H1 (cell line): ENCODE data around the gene EEF1A2. TPM values are rescaled to one million over a fixed set of nuclear protein-coding genes. Genes with fewer than 3 reads are reported as not detected.

Experiments
- CTCF ChIA-PET: fragments of 300-600 bp; sonication (Branson Sonifier 250); formaldehyde crosslinking; loops from one replicate; lab custom pipeline; 2021; ENCODE audit not compliant: partially characterized antibody; lab: Charles Lee
- POLR2A ChIA-PET: fragments of 300-600 bp; sonication (Branson Sonifier 250); formaldehyde crosslinking; loops from one replicate; lab custom pipeline; 2021; ENCODE audit warnings: inconsistent platforms; ENCODE audit not compliant: partially characterized antibody; lab: Charles Lee
- DNase-seq, 2 experiments: peaks; one replicate each; pipeline versions ENCODE4 v3.0.0 to v3.0.0-alpha.2; 2010 to 2022; ENCODE audit warnings: low spot score in 2 of 2, low read depth in 1 of 2, mixed read lengths in 1 of 2
- FAIRE-seq: peaks from 2 replicates; lab custom pipeline; 2011; peaks lifted over from hg19 to GRCh38; lab: Jason Lieb, UNC
- H2AFZ ChIP-seq: 2 replicates; pipeline ENCODE4 v1.8.1; 2012; ENCODE audit warnings: low read length, inconsistent platforms
- H2AK5ac ChIP-seq: 2 replicates; pipeline ENCODE4 v1.6.1; 2013; ENCODE audit warnings: low read depth, low read length
- H2BK120ac ChIP-seq: replicated peaks from 2 replicates; pipeline ENCODE3; 2013; ENCODE audit warnings: low read depth, low read length, inconsistent platforms
- H2BK12ac ChIP-seq: 2 replicates; pipeline ENCODE4 v1.6.1; 2013; ENCODE audit warnings: low read depth, low read length
- H2BK15ac ChIP-seq: 2 replicates; pipeline ENCODE4 v1.6.1; 2013; ENCODE audit warnings: low read length
- H2BK20ac ChIP-seq: 2 replicates; pipeline ENCODE4 v1.6.1; 2013; ENCODE audit warnings: low read length
- H2BK5ac ChIP-seq: 2 replicates; pipeline ENCODE4 v1.6.1; 2013; ENCODE audit warnings: low read depth, low read length
- H3K14ac ChIP-seq: 2 replicates; pipeline ENCODE4 v1.6.1; 2013; ENCODE audit warnings: inconsistent platforms; ENCODE audit not compliant: insufficient read length
- H3K18ac ChIP-seq: 2 replicates; pipeline ENCODE4 v1.6.1; 2013; ENCODE audit warnings: low read length; ENCODE audit errors: extremely low read depth
- H3K23ac ChIP-seq: 2 replicates; pipeline ENCODE4 v1.6.1; 2013; ENCODE audit warnings: inconsistent platforms; ENCODE audit not compliant: insufficient read length
- H3K23me2 ChIP-seq: 2 replicates; pipeline ENCODE4 v1.6.1; 2013; ENCODE audit warnings: low read depth, low read length
- H3K27ac ChIP-seq: 2 replicates; pipeline ENCODE4 v1.6.1; 2011; ENCODE audit warnings: low read depth, low read length, inconsistent platforms
- H3K27me3 ChIP-seq, 4 experiments: replicated peaks in 1 of 4; 1 replicate in 1 of 4; 2 replicates in 3 of 4; pipeline versions ENCODE4 v1.6.1 to v1.8.1; 2011 to 2013; ENCODE audit warnings: low read length in 3 of 4, mild to moderate bottlenecking in 3 of 4, inconsistent platforms in 2 of 4, mixed read lengths in 2 of 4, moderate library complexity in 1 of 4; ENCODE audit not compliant: control insufficient read depth in 3 of 4, insufficient read depth in 3 of 4; ENCODE audit errors: extremely low read depth in 1 of 4
- H3K36me3 ChIP-seq, 4 experiments: 2 replicates each; pipeline versions ENCODE4 v1.6.1 to v1.8.1; 2011 to 2013; ENCODE audit warnings: mild to moderate bottlenecking in 4 of 4, low read length in 3 of 4, moderate library complexity in 2 of 4, control low read depth in 1 of 4, inconsistent platforms in 1 of 4; ENCODE audit not compliant: insufficient read depth in 4 of 4, control insufficient read depth in 2 of 4
- H3K4ac ChIP-seq: replicated peaks from 2 replicates; pipeline ENCODE3; 2013; ENCODE audit warnings: low read length, low read depth, mixed read lengths, inconsistent platforms; ENCODE audit not compliant: insufficient read length
- H3K4me1 ChIP-seq, 4 experiments: replicated peaks in 1 of 4; 1 replicate in 1 of 4; 2 replicates in 3 of 4; pipeline versions ENCODE4 v1.6.1 to v1.8.1; 2011 to 2013; ENCODE audit warnings: low read length in 3 of 4, inconsistent platforms in 2 of 4, mixed read lengths in 1 of 4; ENCODE audit not compliant: insufficient read depth in 4 of 4, control insufficient read depth in 3 of 4
- H3K4me2 ChIP-seq, 2 experiments: 2 replicates each; pipeline versions ENCODE4 v1.6.1 to v1.8.1; 2011 to 2013; ENCODE audit warnings: low read depth in 2 of 2, low read length in 2 of 2, control low read depth in 1 of 2, inconsistent platforms in 1 of 2, mild to moderate bottlenecking in 1 of 2; ENCODE audit not compliant: insufficient read depth in 1 of 2
- H3K4me3 ChIP-seq, 4 experiments: fragments of 200-600, 300-600 bp in 1 of 4; sonication (generic), shearing (Covaris generic), sonication (Bioruptor Twin) in 1 of 4; 2 replicates each; pipeline versions ENCODE4 v1.5.1 to v1.8.1; 2011 to 2016; ENCODE audit warnings: low read length in 4 of 4, low read depth in 3 of 4, control low read depth in 2 of 4, inconsistent platforms in 2 of 4, mild to moderate bottlenecking in 2 of 4, mixed read lengths in 1 of 4, moderate library complexity in 1 of 4; ENCODE audit not compliant: insufficient read depth in 2 of 4; ENCODE audit errors: extremely low read depth in 1 of 4
- H3K56ac ChIP-seq: replicated peaks from 2 replicates; pipeline ENCODE3; 2013; ENCODE audit warnings: low read depth, mild to moderate bottlenecking, mixed read lengths, low read length, inconsistent platforms; ENCODE audit not compliant: insufficient read length
- H3K79me1 ChIP-seq: 2 replicates; pipeline ENCODE4 v1.6.1; 2013; ENCODE audit warnings: low read depth, low read length, control low read depth
- H3K79me2 ChIP-seq, 2 experiments: 2 replicates each; pipeline versions ENCODE4 v1.6.1 to v1.8.1; 2012 to 2013; ENCODE audit warnings: low read length in 2 of 2, mild to moderate bottlenecking in 2 of 2, inconsistent platforms in 1 of 2; ENCODE audit not compliant: insufficient read depth in 2 of 2, control insufficient read depth in 1 of 2
- H3K9ac ChIP-seq, 4 experiments: replicated peaks in 1 of 4; 1 replicate in 1 of 4; 2 replicates in 3 of 4; pipeline versions ENCODE4 v1.6.1 to v1.8.1; 2011 to 2013; ENCODE audit warnings: low read depth in 3 of 4, low read length in 3 of 4, control low read depth in 2 of 4, mild to moderate bottlenecking in 2 of 4, moderate library complexity in 2 of 4, inconsistent platforms in 1 of 4; ENCODE audit errors: extremely low read depth in 1 of 4
- H3K9me3 ChIP-seq, 2 experiments: 2 replicates each; pipeline versions ENCODE4 v1.6.1 to v1.8.1; 2012 to 2013; ENCODE audit warnings: mild to moderate bottlenecking in 2 of 2, moderate library complexity in 2 of 2, control low read depth in 1 of 2, inconsistent platforms in 1 of 2, low read depth in 1 of 2, low read length in 1 of 2, mixed read lengths in 1 of 2; ENCODE audit not compliant: insufficient read depth in 2 of 2
- H4K20me1 ChIP-seq, 2 experiments: replicated peaks in 1 of 2; 2 replicates each; pipeline versions ENCODE3 to v1.8.1; 2011 to 2013; ENCODE audit warnings: inconsistent platforms in 2 of 2, low read length in 2 of 2, mild to moderate bottlenecking in 1 of 2; ENCODE audit not compliant: insufficient read depth in 2 of 2, control insufficient read depth in 1 of 2
- H4K5ac ChIP-seq: 2 replicates; pipeline ENCODE4 v1.6.1; 2013; ENCODE audit warnings: low read length, low read depth, mixed read lengths, inconsistent platforms; ENCODE audit not compliant: insufficient read length
- H4K8ac ChIP-seq: 2 replicates; pipeline ENCODE4 v1.8.0; 2013; ENCODE audit warnings: mild to moderate bottlenecking, moderate library complexity, low read length, inconsistent platforms; ENCODE audit not compliant: insufficient read depth; ENCODE audit errors: extremely low read depth
- H4K91ac ChIP-seq: replicated peaks from 2 replicates; pipeline ENCODE3; 2013; ENCODE audit warnings: low read length, mixed read lengths, inconsistent platforms; ENCODE audit not compliant: insufficient read length
- HDAC2 ChIP-seq, 2 experiments: fragments of 300-600 bp in 1 of 2; sonication (generic) in 1 of 2; IDR thresholded peaks; 2 replicates each; pipeline ENCODE4 v1.6.1; 2011 to 2012; ENCODE audit warnings: low read depth in 2 of 2, low read length in 2 of 2, mild to moderate bottlenecking in 2 of 2, moderate library complexity in 2 of 2, borderline replicate concordance in 1 of 2, inconsistent platforms in 1 of 2
- SP2 ChIP-seq: IDR thresholded peaks from 2 replicates; pipeline ENCODE4 v1.6.1; 2012; ENCODE audit warnings: mild to moderate bottlenecking, low read length, inconsistent platforms
- WGBS, 2 experiments: shearing (Covaris generic) in 1 of 2; methylation state at CpG; one replicate each; pipeline versions ENCODE4 v1.1.6 to v1.1.7; 2013 to 2015; ENCODE audit warnings: low lambda C conversion rate in 2 of 2, mixed read lengths in 2 of 2, inconsistent platforms in 1 of 2, low coverage in 1 of 2, missing lambda C conversion rate in 1 of 2; ENCODE audit not compliant: insufficient replicate concordance in 2 of 2, insufficient coverage in 1 of 2, insufficient read length in 1 of 2; ENCODE audit errors: extremely low coverage in 1 of 2, missing lambda C conversion rate in 1 of 2; 5-methylcytosine and 5-hydroxymethylcytosine counted together
- polyA plus RNA-seq, 7 experiments: library from polyadenylated mRNA; depleted of rRNA in 3 of 7; stranded (reverse) in 5 of 7; unstranded in 2 of 7; fragments of >200 nt in 5 of 7; fragments of 200-250 nt in 2 of 7; gene quantifications; 1 replicate in 5 of 7; 2 replicates in 1 of 7; 4 replicates in 1 of 7; pipeline versions ENCODE4 v1.2.1 to v1.2.3, GENCODE V29; 2011 to 2013; ENCODE audit warnings: missing spikeins in 2 of 7, mixed read lengths in 2 of 7
- total RNA-seq: library from RNA; stranded (reverse); fragmentation: NEBNext Ultra II Directional; extraction: Animal tissue kit (Norgen Biotek cat#: 25700); gene quantifications from 2 replicates; pipeline ENCODE4 v1.2.1, GENCODE V29; 2021

Gene EEF1A2
- total and polyA plus RNA-seq, 2 of the 8 experiments (the other 6 are each of a cell fraction or from before 2014, with no cell fraction given) = 7.4 to 25.8 TPM

GRCh38 chr20:63500902-63501817 is 2.3 kb upstream of the EEF1A2 start:
- H3K36me3 ChIP-seq = no peaks in the 10 kb centered on the region
- H3K27me3 ChIP-seq = peaks cover 11 to 41% (median 35%) of the 10 kb centered on the region in 4 experiments
- WGBS, 2 experiments = 80% methylated on average over 27 of the region's 27 CpGs; no CpG with 5 or more reads in 1 of the 2 experiments
- no peak overlapping the region for H4K91ac ChIP-seq
- H3K79me1 ChIP-seq = no peaks in the 10 kb centered on the region
- H3K4me3 ChIP-seq = no peak overlapping the region
- H2BK5ac ChIP-seq = no peak overlapping the region
- FAIRE-seq (no peak), DNase-seq (peak in 1 of 2 experiments; percentile 47)
- TF ChIP-seq SP2 = no peak
- TF ChIP-seq HDAC2 (IDR thresholded peaks at IDR 0.05; ENCODE audit: borderline replicate concordance in 1 of 2, low read depth in 2 of 2, low read length in 2 of 2) = 0 out of 4 replicates have a peak, but pooled peaks of 1 of the 2 experiments have one; percentile 41
- H3K27ac ChIP-seq = no peak overlapping the region
- no peak overlapping the region for H2BK120ac ChIP-seq
- H4K8ac ChIP-seq = no peak overlapping the region; the same call in 1 of the 2 replicates
- no peak overlapping the region for H3K14ac ChIP-seq
- H3K23ac ChIP-seq = no peak overlapping the region
- ChIA-PET POLR2A (interaction anchor here (2.0 kb wide), 1 partner anchor 21 kb away, joined by 6 read pairs; no protein-coding TSS in a partner anchor), CTCF (no interaction called here)
- 0 out of 4 replicates have a peak overlapping the region, but pooled peaks of 1 of the 2 experiments have one; percentile 38 for H3K4me2 ChIP-seq
- H3K9me3 ChIP-seq = no peaks in the 10 kb centered on the region; a peak in 2 of 4 replicates
- H3K79me2 ChIP-seq = no peaks in the 10 kb centered on the region
- H2AFZ ChIP-seq = no peak overlapping the region
- no peak overlapping the region for H3K4ac ChIP-seq
- H3K9ac ChIP-seq = no peak overlapping the region
- H3K18ac ChIP-seq = no peak overlapping the region
- peaks cover 3% of the 10 kb centered on the region; the same call in 1 of the 2 replicates for H3K23me2 ChIP-seq
- no peak overlapping the region; the same call in 1 of the 2 replicates for H2BK12ac ChIP-seq
- H2BK20ac ChIP-seq = 0 out of 2 replicates have a peak overlapping the region, but pooled peaks have one; percentile 3
- peak overlapping the region; percentile 61; the same call in 1 of the 2 replicates for H2BK15ac ChIP-seq
- H4K5ac ChIP-seq = no peak overlapping the region
- H3K56ac ChIP-seq = no peak overlapping the region
- no peak overlapping the region for H2AK5ac ChIP-seq
- H4K20me1 ChIP-seq = peaks cover 0 to 1% of the 10 kb centered on the region in 2 experiments
- peaks cover 0 to 29% (median 19%) of the 10 kb centered on the region in 4 experiments; a peak in 6 of 7 replicates for H3K4me1 ChIP-seq
